Adrenal gland (tissue), 12 donors: ENCODE data around the gene RGS3. TPM values are rescaled to one million over a fixed set of nuclear protein-coding genes. Genes with fewer than 3 reads are reported as not detected.

ENCODE experiments used
- DNase-seq, 7 donors: peaks; one replicate each; pipeline ENCODE4 v3.0.0-alpha.2; 2019 to 2020
- H3K27ac ChIP-seq, 5 donors: fragments of 200-600 bp; sonication (generic) in 4 of 5; 1 replicate in 3 of 5; 2 replicates in 2 of 5; pipeline versions ENCODE4 v1.5.1 to v1.8.0; 2016 to 2020; ENCODE audit warnings: mild to moderate bottlenecking in 1 of 5
- H3K27me3 ChIP-seq: fragments of 200-600 bp; 2 replicates; pipeline ENCODE4 v1.8.0; 2021
- H3K36me3 ChIP-seq, 2 donors: fragments of 200-600 bp; replicated peaks in 1 of 2; 1 replicate in 1 of 2; 2 replicates in 1 of 2; pipeline versions ENCODE4 v1.5.1 to v1.8.0; 2018 to 2022
- H3K4me1 ChIP-seq, 2 donors: fragments of 200-600 bp; replicated peaks in 1 of 2; 1 replicate in 1 of 2; 2 replicates in 1 of 2; pipeline versions ENCODE4 v1.5.1 to v1.8.0; 2018 to 2021
- H3K4me3 ChIP-seq, 4 donors: fragments of 200-600 bp; sonication (generic) in 3 of 4; one replicate each; pipeline ENCODE4 v1.5.1; 2016 to 2018
- H3K9me3 ChIP-seq, 3 donors: fragments of 200-600 bp; sonication (generic) in 1 of 3; replicated peaks in 1 of 3; 1 replicate in 2 of 3; 2 replicates in 1 of 3; pipeline versions ENCODE4 v1.5.1 to v1.8.0; 2016 to 2021
- CTCF ChIP-seq, 6 experiments: fragments of 450-650 bp in 4 of 6; fragments of 200-600 bp in 2 of 6; sonication (generic) in 1 of 6; IDR thresholded peaks; 1 replicate in 5 of 6; 2 replicates in 1 of 6; pipeline versions ENCODE4 v1.5.1 to v1.8.0; 2016 to 2021; ENCODE audit warnings: antibody characterized with exemption in 6 of 6, mild to moderate bottlenecking in 2 of 6, moderate library complexity in 1 of 6
- POLR2A ChIP-seq, 2 donors: fragments of 450-650 bp; IDR thresholded peaks; one replicate each; pipeline ENCODE4 v1.6.1; 2017; ENCODE audit warnings: antibody characterized with exemption in 2 of 2, mild to moderate bottlenecking in 2 of 2, moderate library complexity in 1 of 2
- WGBS, 4 donors: extraction: QIAGEN DNeasy Blood & Tissue Kit in 2 of 4; methylation state at CpG; one replicate each; pipeline versions ENCODE4 v1.1.5 to v1.1.7; 2013 to 2017; 5-methylcytosine and 5-hydroxymethylcytosine counted together
- intact Hi-C, 2 donors: fragments of 100-400 bp; cut with DNase I; formaldehyde crosslinking; loops; one replicate each; pipeline versions ENCODE4 v1.14.1 to v1.15.0; 2022 to 2023
- polyA plus RNA-seq, 3 donors: library from polyadenylated mRNA; stranded (reverse); fragments of 200-250 nt in 2 of 3; fragments of 350-450 nt in 1 of 3; fragmentation: Illumina TruSeq in 1 of 3; extraction: RNeasy Lipid Tissue Mini Kit (QIAGEN cat#74804) in 1 of 3; gene quantifications; one replicate each; pipeline ENCODE4 v1.2.3, GENCODE V29; 2013 to 2014
- total RNA-seq, 9 donors: library from RNA; depleted of rRNA in 4 of 9; stranded (reverse); fragments of >200 nt in 4 of 9; fragments of 120-200 nt in 1 of 9; fragmentation: NEBNext Ultra II Directional in 1 of 9; extraction: Animal tissue kit (Norgen Biotek cat#: 25700) in 1 of 9; gene quantifications; one replicate each; pipeline versions ENCODE4 v1.1.0 to v1.2.4, GENCODE V29; 2013 to 2023
- donor health status: healthy with polysubstance abuse.
- donor health status: Bipolar disorder and iron deficiency.
- donor health status: DM: yes; HTN: yes; CAD: no.
- donor health status: DM: no; HTN: no; CAD: no.
- donor health status: DM: no; HTN: no; CAD: no.
- donor health status: DM: yes; HTN: yes; CAD: no.

The RGS3 gene
- total and polyA plus RNA-seq, 12 donors, result 34.5 to 126 (median 65.6) TPM

GRCh38 chr9:113535756-113536155, 72.2 kb downstream of the RGS3 start:
- Histone ChIP-seq H3K36me3 (peaks cover 0 to 7% of the 10 kb centered on the region in 2 donors), H3K27ac (peak overlapping the region in 4 of 5 donors; percentile 9 to 84 (median 63)), H3K27me3 (no peaks in the 10 kb centered on the region), H3K9me3 (no peaks in the 10 kb centered on the region), H3K4me3 (no peak overlapping the region), H3K4me1 (peaks cover 6 to 23% of the 10 kb centered on the region in 2 donors)
- no peak for DNase-seq
- 67 to 76% (median 74%) methylated on average over 3 to 6 of the region's 6 CpGs for WGBS, 4 donors
- intact Hi-C loops, result no loop called here
- TF ChIP-seq CTCF (IDR thresholded peaks at IDR 0.05) (no peak), POLR2A (IDR thresholded peaks at IDR 0.05) (peak in 1 of 2 donors; percentile 3)

GRCh38 chr9:113536166-113536482, 72.6 kb downstream of the RGS3 start:
- DNase-seq, result peak in 1 of 7 donors; percentile 91
- Histone ChIP-seq H3K36me3 (peaks cover 0 to 7% of the 10 kb centered on the region in 2 donors), H3K4me1 (peaks cover 6 to 23% of the 10 kb centered on the region in 2 donors), H3K27ac (peak overlapping the region in 4 of 5 donors; percentile 9 to 84 (median 63)), H3K4me3 (no peak overlapping the region), H3K9me3 (no peaks in the 10 kb centered on the region), H3K27me3 (no peaks in the 10 kb centered on the region)
- intact Hi-C loops, result no loop called here
- TF ChIP-seq POLR2A (IDR thresholded peaks at IDR 0.05) (peak in 1 of 2 donors; percentile 4), CTCF (IDR thresholded peaks at IDR 0.05) (no peak)
- WGBS, 4 donors, result 27 to 50% (median 39%) methylated on average over 2 to 6 of the region's 6 CpGs

GRCh38 chr9:113536483-113537228, 73.1 kb downstream of the RGS3 start:
- intact Hi-C loops, result no loop called here
- 60 to 87% (median 68%) methylated on average over 6 to 21 of the region's 21 CpGs for WGBS, 4 donors
- peak in 6 of 7 donors; percentile 68 to 88 (median 85) for DNase-seq

More at GRCh38 chr9:113536483-113537228, 73.1 kb downstream of the RGS3 start:
- peaks cover 6 to 23% of the 10 kb centered on the region in 2 donors for H3K4me1 ChIP-seq
- no peaks in the 10 kb centered on the region for H3K9me3 ChIP-seq
- TF ChIP-seq CTCF (IDR thresholded peaks at IDR 0.05) (no peak), POLR2A (IDR thresholded peaks at IDR 0.05) (peak in 1 of 2 donors; percentile 7)
- peaks cover 0 to 7% of the 10 kb centered on the region in 2 donors for H3K36me3 ChIP-seq
- no peaks in the 10 kb centered on the region for H3K27me3 ChIP-seq
- no peak overlapping the region for H3K4me3 ChIP-seq
- H3K27ac ChIP-seq, result peak overlapping the region in 4 of 5 donors; percentile 23 to 84 (median 63)
